Measurements from ENCODE around the gene PEAK1. TPM values are rescaled to one million over a fixed set of nuclear protein-coding genes. Genes with fewer than 3 reads are reported as not detected.

PEAK1 gene
- total and polyA plus RNA-seq, 2 experiments from 2014 or later = 7.8 to 34.1 TPM

- Histone ChIP-seq H3K27ac (ENCODE audit: low read depth) (no peak overlapping the region), H3K79me2 (replicated peaks; ENCODE audit: insufficient read depth) (no peaks in the 10 kb centered on the region; the same call in 1 of the 2 replicates), H3K9me2 (ENCODE audit: insufficient read depth) (no peaks in the 10 kb centered on the region), H4K20me1 (replicated peaks; ENCODE audit: insufficient read depth) (no peaks in the 10 kb centered on the region), H3K4me2 (peak overlapping the region; percentile 9; the same call in 1 of the 2 replicates), H3K36me3 (ENCODE audit: insufficient read depth) (no peaks in the 10 kb centered on the region), H3K27me3 (ENCODE audit: insufficient read depth) (no peaks in the 10 kb centered on the region), H2AFZ (no peak overlapping the region), H3K4me1 (ENCODE audit: insufficient read depth) (peaks cover 48% of the 10 kb centered on the region), H3F3A (replicated peaks; ENCODE audit: low read depth) (0 out of 2 replicates have a peak, but pooled peaks cover 7% of the 10 kb centered on the region), H3K4me3 (no peak overlapping the region)
- H3K4me1 Mint-ChIP-seq = peaks cover 46% of the 10 kb centered on the region
- DNase-seq (ENCODE audit: low spot score) (no peak), ATAC-seq (no peak)
- no peak overlapping the region for H3K27ac Mint-ChIP-seq
- H3K4me3 Mint-ChIP-seq = no peak overlapping the region
- H3K27me3 Mint-ChIP-seq (ENCODE audit: insufficient read depth, low read depth, poor library complexity) = peaks cover 4% of the 10 kb centered on the region
- H3K9me3 Mint-ChIP-seq = no peaks in the 10 kb centered on the region
- TF ChIP-seq REST (IDR thresholded peaks at IDR 0.05; ENCODE audit: unreplicated experiment) (no peak), ZNF331 (CRISPR knock-in tag; IDR thresholded peaks at IDR 0.05; ENCODE audit: low read depth) (no peak), POLR2AphosphoS5 (IDR thresholded peaks at IDR 0.05; ENCODE audit: low read depth) (no peak), CTCF (conservative IDR thresholded peaks at IDR 0.05; ENCODE audit: low read depth in 2 of 2) (no peak), ZNF462 (CRISPR knock-in tag; IDR thresholded peaks at IDR 0.05) (no peak), STAT1 (IDR thresholded peaks at IDR 0.05; ENCODE audit: unreplicated experiment) (no peak), JUNB (IDR thresholded peaks at IDR 0.05; ENCODE audit: unreplicated experiment) (no peak), EZH2 (IDR thresholded peaks at IDR 0.05; ENCODE audit: low read depth, unreplicated experiment) (no peak), NANOG (IDR thresholded peaks at IDR 0.05; ENCODE audit: borderline replicate concordance) (no peak), ZNF114 (CRISPR knock-in tag; IDR thresholded peaks at IDR 0.05) (no peak)
- TF ChIP-seq, protein P1, sequence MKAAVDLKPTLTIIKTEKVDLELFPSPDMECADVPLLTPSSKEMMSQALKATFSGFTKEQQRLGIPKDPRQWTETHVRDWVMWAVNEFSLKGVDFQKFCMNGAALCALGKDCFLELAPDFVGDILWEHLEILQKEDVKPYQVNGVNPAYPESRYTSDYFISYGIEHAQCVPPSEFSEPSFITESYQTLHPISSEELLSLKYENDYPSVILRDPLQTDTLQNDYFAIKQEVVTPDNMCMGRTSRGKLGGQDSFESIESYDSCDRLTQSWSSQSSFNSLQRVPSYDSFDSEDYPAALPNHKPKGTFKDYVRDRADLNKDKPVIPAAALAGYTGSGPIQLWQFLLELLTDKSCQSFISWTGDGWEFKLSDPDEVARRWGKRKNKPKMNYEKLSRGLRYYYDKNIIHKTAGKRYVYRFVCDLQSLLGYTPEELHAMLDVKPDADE (IDR thresholded peaks at IDR 0.05) = no peak
- no peaks in the 10 kb centered on the region for H3K36me3 Mint-ChIP-seq (ENCODE audit: low read depth)
Observed at GRCh38 chr15:77163781-77164384, 256.0 kb downstream of the PEAK1 start.
